GM12878 (cell line): Measurements from ENCODE around the gene PAQR5.

ENCODE experiments used
- CEBPB ChIP-seq, 2 experiments: fragments of 150-350 bp in 1 of 2; IDR thresholded peaks; 2 replicates each; pipeline ENCODE4 v1.6.1; 2012 to 2014; ENCODE audit warnings: low read depth in 2 of 2, low read length in 2 of 2, borderline replicate concordance in 1 of 2, inconsistent platforms in 1 of 2
- CTCF ChIP-seq, 3 experiments: IDR thresholded peaks in 2 of 3; conservative IDR thresholded peaks in 1 of 3; 2 replicates each; pipeline ENCODE4 v1.5.1; 2011; ENCODE audit warnings: low read depth in 3 of 3, low read length in 3 of 3, mild to moderate bottlenecking in 3 of 3, control low read depth in 2 of 3, moderate library complexity in 2 of 3, inconsistent platforms in 1 of 3, mixed read lengths in 1 of 3; ENCODE audit not compliant: control insufficient read depth in 2 of 3, insufficient read depth in 1 of 3; ENCODE audit errors: extremely low read depth in 1 of 3
- EED ChIP-seq: sonication (generic); IDR thresholded peaks from 2 replicates; pipeline ENCODE4 v1.6.1; 2016; ENCODE audit warnings: antibody characterized with exemption, low read depth
- EP300 ChIP-seq, 2 experiments: fragments of 150-350 bp in 1 of 2; IDR thresholded peaks; 2 replicates each; pipeline ENCODE4 v1.6.1; 2011 to 2012; ENCODE audit warnings: low read depth in 2 of 2, low read length in 2 of 2, borderline replicate concordance in 1 of 2, improper control_type of control experiment in 1 of 2, inconsistent platforms in 1 of 2; ENCODE audit not compliant: control insufficient read depth in 1 of 2
- JUND ChIP-seq: IDR thresholded peaks from 2 replicates; pipeline ENCODE4 v1.6.1; 2012; ENCODE audit warnings: low read depth, mild to moderate bottlenecking, low read length, improper control_type of control experiment, moderate library complexity
- KDM1A ChIP-seq: fragments of 200-600 bp; sonication (generic); IDR thresholded peaks from 2 replicates; pipeline ENCODE4 v1.6.1; 2016; ENCODE audit warnings: borderline replicate concordance
- MXI1 ChIP-seq: fragments of 150-350 bp; IDR thresholded peaks from 2 replicates; pipeline ENCODE4 v1.6.1; 2011; ENCODE audit warnings: low read depth, mild to moderate bottlenecking, inconsistent platforms, low read length, improper control_type of control experiment
- PBX3 ChIP-seq: IDR thresholded peaks from 2 replicates; pipeline ENCODE4 v1.6.1; 2011; ENCODE audit warnings: mild to moderate bottlenecking, low read depth, low read length, moderate library complexity; ENCODE audit not compliant: insufficient replicate concordance
- SMC3 ChIP-seq: IDR thresholded peaks from 2 replicates; pipeline ENCODE4 v1.6.1; 2011; ENCODE audit warnings: low read length, improper control_type of control experiment, borderline replicate concordance
- ZBTB40 ChIP-seq: fragments of 450-650 bp; IDR thresholded peaks from 2 replicates; pipeline ENCODE4 v1.6.1; 2016; ENCODE audit warnings: mild to moderate bottlenecking, moderate library complexity, borderline replicate concordance

- TF ChIP-seq MXI1 (no peak), EED (no peak), SMC3 (no peak), CEBPB (IDR thresholded peaks at IDR 0.05; ENCODE audit: borderline replicate concordance in 1 of 2, low read depth in 2 of 2, low read length in 2 of 2) (no peak), KDM1A (no peak), CTCF (IDR thresholded peaks at IDR 0.05 in 2 of 3, conservative IDR thresholded peaks at IDR 0.05 in 1 of 3; ENCODE audit: control insufficient read depth in 2 of 3, extremely low read depth in 1 of 3, insufficient read depth in 1 of 3, low read depth in 3 of 3, low read length in 3 of 3) (no peak), ZBTB40 (no peak), PBX3 (no peak), EP300 (IDR thresholded peaks at IDR 0.05; ENCODE audit: borderline replicate concordance in 1 of 2, control insufficient read depth in 1 of 2, low read depth in 2 of 2, low read length in 2 of 2) (no peak), JUND (no peak)
These were observed 113.6 kb downstream of the PAQR5 start for GRCh38 chr15:69412274-69412673.
